Coronary artery (tissue), 2 donors: ENCODE measurements around the gene MTARC1.

Experiments used
- DNase-seq: peaks from one replicate; pipeline ENCODE4 v3.0.0-alpha.2; 2017; ENCODE audit warnings: low spot score
- H3K27ac ChIP-seq, 2 donors: fragments of 200-600 bp; sonication (generic); one replicate each; pipeline ENCODE4 v1.5.1; 2016 to 2019
- H3K4me3 ChIP-seq: fragments of 200-600 bp; sonication (generic); 2 replicates; pipeline ENCODE4 v1.5.1; 2016; ENCODE audit warnings: mild to moderate bottlenecking, moderate library complexity
- CTCF ChIP-seq: fragments of 200-600 bp; sonication (generic); IDR thresholded peaks from one replicate; pipeline ENCODE4 v1.5.1; 2019; ENCODE audit warnings: antibody characterized with exemption

Gene MTARC1

GRCh38 chr1:220808345-220809186 is 21.9 kb downstream of the MTARC1 start:
- TF ChIP-seq CTCF, result no peak
- no peak for DNase-seq
- H3K27ac ChIP-seq, result no peak overlapping the region
- H3K4me3 ChIP-seq, result no peak overlapping the region

GRCh38 chr1:220809187-220809550 is 22.5 kb downstream of the MTARC1 start:
- Histone ChIP-seq H3K27ac (no peak overlapping the region), H3K4me3 (no peak overlapping the region)
- no peak for DNase-seq
- TF ChIP-seq CTCF, result no peak

- Histone ChIP-seq H3K27ac (no peak overlapping the region), H3K4me3 (no peak overlapping the region)
- no peak for DNase-seq
- TF ChIP-seq CTCF, result no peak
Observed at GRCh38 chr1:220809704-220810103, 23.0 kb downstream of the MTARC1 start.

- peak overlapping the region; percentile 58 for H3K4me3 ChIP-seq
- peak; percentile 77 for TF ChIP-seq CTCF
- peak; percentile 88 for DNase-seq
- H3K27ac ChIP-seq, result no peak overlapping the region
Observed at GRCh38 chr1:220810179-220810653, 23.5 kb downstream of the MTARC1 start.

GRCh38 chr1:220810963-220811362 is 24.2 kb downstream of the MTARC1 start:
- no peak overlapping the region for H3K27ac ChIP-seq
- DNase-seq, result no peak
- no peak for TF ChIP-seq CTCF
- no peak overlapping the region for H3K4me3 ChIP-seq

GRCh38 chr1:220811695-220812094 is 25.0 kb downstream of the MTARC1 start:
- no peak for DNase-seq
- no peak overlapping the region for H3K27ac ChIP-seq
- H3K4me3 ChIP-seq, result no peak overlapping the region
- no peak for TF ChIP-seq CTCF

GRCh38 chr1:220812308-220812707 is 25.6 kb downstream of the MTARC1 start:
- no peak for TF ChIP-seq CTCF
- no peak for DNase-seq
- no peak overlapping the region for H3K27ac ChIP-seq
- no peak overlapping the region for H3K4me3 ChIP-seq
